ENCODE measurements around the gene SCN3B.

- no peak for TF ChIP-seq TAF1 (IDR thresholded peaks at IDR 0.05; ENCODE audit: borderline replicate concordance, insufficient read depth, low read length)
- TF ChIP-seq POLR2AphosphoS5 (IDR thresholded peaks at IDR 0.05; ENCODE audit: low read depth, low read length): no peak
- no peak for TF ChIP-seq REST (IDR thresholded peaks at IDR 0.05; ENCODE audit: insufficient read depth in 1 of 2, low read depth in 2 of 2, low read length in 2 of 2)
- TF ChIP-seq SIN3A (IDR thresholded peaks at IDR 0.05; ENCODE audit: borderline replicate concordance, insufficient read depth, low read length): no peak
Observed at GRCh38 chr11:123672568-123672967, 18.1 kb upstream of the SCN3B start.
